Activated T-helper 9 cell treated with anti-CD3 and anti-CD28 coated beads, Interleukin-2, amount 50 U/mL, for 16 hours (primary cell): ENCODE data around the gene CFAP91.
"Not testable (repeated sequence)": the region's sequence is repeated elsewhere in the genome, so short reads cannot be mapped to it uniquely, and the experiment has no call there.

Experiments
- DNase-seq: peaks from one replicate; pipeline ENCODE4 v3.0.0-alpha.2; 2020; ENCODE audit warnings: low read depth

The CFAP91 gene

GRCh38 chr3:119677641-119677934, 25.2 kb upstream of the CFAP91 start:
- no peak for DNase-seq

DNA sequence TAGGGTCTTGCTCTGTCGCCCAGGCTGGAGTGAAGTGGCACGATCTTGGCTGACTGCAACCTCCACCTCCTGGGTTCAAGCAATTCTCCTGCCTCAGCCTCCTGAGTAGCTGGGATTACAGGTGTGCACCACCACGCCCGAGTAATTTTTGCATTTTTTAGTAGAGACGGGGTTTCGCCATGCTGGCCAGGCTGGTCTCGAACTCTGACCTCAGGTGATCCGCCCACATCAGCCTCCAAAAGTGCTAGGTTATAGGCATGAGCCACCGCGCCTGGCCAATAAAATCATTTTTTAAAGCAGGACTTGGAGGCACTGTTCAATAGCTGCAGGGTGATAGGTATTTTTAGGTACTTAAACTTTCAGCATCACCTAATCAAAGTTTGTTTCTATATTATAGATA, 24.6 kb upstream of the CFAP91 start:
- not testable (repeated sequence) for DNase-seq

DNA sequence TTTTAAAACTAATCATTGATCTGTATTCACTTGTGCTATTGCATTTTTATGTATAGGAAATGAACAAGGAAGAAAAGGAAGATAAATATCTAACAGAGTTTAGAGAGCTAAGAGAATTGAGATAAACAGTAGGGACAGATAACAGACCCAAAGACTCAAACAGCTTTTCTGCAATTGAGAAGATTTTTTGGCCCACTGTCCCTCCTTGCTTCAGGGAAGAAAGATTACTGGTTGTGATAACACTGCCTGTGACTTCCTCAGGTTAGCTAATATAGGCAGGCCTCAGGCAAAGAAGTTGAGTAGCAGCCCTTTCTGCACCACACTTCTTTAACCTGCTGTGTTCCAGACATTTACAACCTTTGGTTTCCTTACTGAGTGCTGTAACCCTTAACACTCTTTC, 22.9 kb upstream of the CFAP91 start:
- no peak for DNase-seq

- no peak for DNase-seq
Observed at GRCh38 chr3:119681279-119681678, 21.5 kb upstream of the CFAP91 start.

- DNase-seq = no peak
Observed at GRCh38 chr3:119683421-119683820, 19.4 kb upstream of the CFAP91 start.

GRCh38 chr3:119690043-119690656, 12.7 kb upstream of the CFAP91 start:
- DNase-seq = no peak

DNA sequence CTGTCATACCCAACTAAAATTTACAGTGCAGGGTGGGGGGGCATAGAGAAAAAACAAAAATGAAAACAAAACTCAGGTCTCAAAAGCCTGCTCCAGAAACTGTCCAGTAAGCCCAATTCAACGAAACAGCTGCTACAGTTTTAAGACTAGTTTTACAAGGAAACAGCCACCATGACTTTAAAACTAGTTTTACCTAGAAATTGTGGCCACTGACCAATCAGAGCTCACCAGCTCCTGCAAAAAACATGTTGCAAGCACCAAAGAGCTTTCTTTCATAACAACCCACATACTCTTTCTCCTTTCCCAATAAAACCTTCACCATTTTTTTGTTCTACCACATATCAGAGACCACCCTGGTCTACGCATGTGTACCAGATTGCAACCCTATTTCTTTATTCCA, 7.3 kb upstream of the CFAP91 start:
- DNase-seq = no peak

DNA sequence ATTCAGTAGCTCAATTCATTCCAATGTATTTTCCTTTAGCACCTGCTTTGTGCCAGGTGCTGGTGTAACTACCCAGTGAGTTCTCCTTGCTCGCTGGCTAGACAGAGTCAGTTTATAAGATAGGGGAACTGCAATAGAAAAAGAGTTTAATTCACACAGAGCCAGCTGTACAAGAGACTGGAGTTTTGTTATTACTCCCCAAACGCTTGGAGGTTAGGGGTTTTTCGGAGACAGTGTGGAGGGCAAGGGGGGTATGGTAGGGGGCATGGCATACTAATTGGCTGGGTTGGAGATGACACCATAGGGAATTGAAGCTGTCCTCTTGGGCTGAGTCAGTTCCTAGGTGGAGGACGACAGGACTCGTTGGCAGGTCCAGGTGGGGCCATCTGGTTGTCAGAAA, 5.4 kb upstream of the CFAP91 start:
- DNase-seq = no peak

DNA sequence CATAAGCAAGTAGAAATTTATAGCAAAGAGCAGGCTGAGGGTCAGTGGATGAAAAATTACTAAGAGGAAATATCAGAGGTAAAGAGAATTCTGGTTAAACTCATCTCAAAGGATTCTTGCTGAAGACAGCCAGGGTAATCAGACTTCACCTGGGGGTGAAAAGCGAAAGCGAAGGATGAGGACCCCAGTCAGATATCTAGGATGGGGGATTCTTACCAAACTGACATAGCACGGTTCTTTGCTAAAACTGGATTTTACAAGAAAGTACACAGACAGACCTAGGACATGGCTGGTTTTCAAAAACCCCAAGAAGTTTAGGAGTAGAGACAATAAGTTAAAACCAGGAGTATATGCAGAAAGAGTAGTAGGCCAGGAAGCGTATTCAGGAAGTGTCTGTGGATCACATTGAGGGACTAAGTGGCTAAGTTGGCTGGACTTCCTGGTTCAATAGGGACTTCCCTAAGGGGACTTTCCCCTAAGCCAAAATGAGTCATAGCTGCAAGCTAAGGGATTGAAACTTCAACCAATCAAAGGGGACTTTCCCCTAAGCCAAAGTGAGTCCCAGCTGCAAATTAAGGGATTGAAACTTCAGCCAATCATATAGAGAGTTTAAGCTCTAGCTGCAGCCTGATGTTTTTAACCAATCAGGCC, 2.4 kb upstream of the CFAP91 start:
- DNase-seq = no peak

GRCh38 chr3:119700920-119701734, 1.7 kb upstream of the CFAP91 start:
- no peak for DNase-seq

DNA sequence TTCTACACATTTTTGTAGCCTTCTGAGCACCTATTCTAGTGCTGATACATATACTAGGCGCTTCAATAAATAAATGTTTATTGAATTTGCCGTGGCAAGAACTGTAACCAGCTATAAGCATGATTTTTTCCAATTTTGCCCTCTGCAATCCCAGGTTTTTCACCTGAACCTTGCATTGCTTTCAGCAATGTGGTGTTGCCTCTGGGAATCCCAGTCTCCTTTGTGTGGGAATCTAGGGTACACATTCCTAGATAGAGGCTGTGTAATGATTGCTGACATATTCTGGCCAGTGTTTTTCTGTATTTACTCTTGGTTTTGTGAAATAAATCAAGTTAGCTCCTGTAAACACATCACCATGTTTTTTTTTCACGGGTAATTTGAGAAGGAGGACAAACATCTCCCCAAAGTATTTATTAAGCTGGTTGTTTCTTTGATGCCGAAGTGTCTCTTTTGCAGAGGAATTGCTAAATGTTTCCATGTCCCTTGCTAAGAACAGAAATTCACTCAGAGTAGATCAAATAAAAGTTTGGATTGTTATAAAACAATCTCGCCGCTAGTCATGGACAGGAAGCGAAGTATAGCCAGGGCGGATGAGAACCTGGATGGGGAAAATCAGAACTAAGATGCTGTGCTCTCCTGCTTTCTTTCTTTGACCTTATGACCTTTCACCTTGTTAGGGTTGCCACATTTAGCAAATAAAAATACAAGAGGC, 1.2 kb downstream of the CFAP91 start:
- DNase-seq = no peak

DNA sequence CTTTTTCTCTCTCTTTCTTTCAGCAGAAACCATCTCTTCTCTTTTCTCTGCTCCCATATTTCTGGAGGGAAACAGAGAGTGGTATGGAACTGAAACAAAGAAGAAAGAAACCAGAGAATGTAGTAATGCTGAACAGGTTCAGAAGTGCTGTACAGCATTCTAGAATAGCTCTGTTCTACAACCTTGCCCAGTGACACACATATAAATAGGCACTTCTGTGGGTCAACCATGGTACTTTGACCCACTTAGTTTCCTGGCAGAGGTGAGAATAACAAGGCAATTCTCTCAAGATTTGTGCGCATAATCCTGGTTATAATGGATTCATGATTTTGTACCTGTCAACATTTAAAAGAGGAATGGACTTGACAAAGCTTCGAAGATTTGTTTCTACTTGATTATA, 12.3 kb downstream of the CFAP91 start:
- no peak for DNase-seq

DNA sequence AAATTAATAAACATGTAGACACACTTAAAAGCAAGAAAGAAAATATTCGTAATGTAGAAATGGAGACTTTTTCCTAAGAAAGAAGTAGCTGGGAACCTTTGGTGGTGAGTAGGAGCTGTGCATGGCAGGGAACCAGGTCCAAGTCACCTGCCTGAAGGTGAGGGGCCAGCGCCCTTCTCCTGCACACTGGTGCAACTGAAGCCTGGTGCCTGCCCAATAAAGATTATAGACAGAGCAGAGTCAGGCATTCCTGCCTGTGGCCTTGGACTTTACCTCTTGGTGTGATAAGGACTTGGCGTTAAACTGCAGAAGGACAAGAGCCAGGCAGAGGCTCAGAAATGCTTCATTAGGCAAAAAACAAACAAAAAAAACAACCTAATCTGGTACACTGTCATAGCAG, 14.2 kb downstream of the CFAP91 start:
- DNase-seq = no peak

GRCh38 chr3:119717520-119717919, 14.7 kb downstream of the CFAP91 start:
- DNase-seq = no peak

- no peak for DNase-seq
Observed at GRCh38 chr3:119723022-119723421, 20.2 kb downstream of the CFAP91 start.

GRCh38 chr3:119726909-119727308, 24.1 kb downstream of the CFAP91 start:
- no peak for DNase-seq

DNA sequence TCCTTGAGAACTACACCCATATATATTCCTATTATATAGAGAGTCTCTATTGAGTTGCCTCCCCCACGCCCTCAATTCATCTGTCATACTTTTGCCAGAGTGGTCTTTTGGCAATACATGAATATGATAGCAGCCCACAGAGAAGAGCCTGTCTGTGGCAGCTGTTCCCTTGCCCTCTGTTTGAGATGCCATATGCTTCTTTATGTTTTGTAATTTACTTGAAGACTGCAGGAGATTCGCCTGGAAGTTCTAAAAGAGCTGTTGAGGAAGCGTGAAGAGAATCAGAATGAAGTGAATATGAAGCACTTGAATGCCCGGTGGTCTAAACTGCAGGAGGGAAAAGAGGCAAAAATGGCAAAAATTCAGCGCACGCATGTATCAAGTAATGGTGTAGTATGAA, 27.2 kb downstream of the CFAP91 start:
- no peak for DNase-seq

DNA sequence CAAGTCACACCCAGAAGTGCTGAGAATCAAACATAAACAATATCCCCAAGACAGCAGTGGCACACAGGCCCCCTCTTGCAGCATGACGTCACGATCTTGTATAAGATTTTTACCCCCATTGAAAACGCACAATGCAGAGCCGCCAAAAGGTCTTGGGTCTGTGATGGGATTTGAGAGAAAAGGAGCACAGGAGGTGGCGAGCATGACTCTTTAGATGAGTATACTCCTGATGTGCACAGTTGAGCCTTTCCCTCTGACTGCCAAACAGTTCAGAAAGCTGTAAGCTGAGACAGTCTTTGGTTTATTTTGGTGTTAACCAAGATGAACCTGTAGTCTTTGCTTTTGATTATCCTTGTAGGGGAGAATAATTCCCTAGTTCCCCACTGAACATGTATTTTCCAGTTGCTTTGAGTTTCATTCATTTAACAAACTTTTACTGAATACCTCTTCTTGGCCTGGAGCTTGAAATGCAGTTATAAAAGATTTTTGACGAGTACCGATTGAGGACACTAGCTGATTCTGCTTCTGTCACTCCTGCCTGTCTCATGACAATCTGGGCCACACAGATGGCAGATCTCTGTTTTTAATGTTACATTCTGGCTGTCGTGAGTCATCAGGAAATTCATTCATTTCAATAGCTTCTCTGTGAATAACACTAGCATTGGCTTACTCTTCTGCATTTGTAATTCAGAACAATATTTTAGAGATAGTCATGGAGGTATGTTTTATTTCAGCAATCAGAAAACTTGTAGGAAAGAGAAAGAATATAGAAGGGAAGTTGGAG, 28.9 kb downstream of the CFAP91 start:
- DNase-seq = no peak

DNA sequence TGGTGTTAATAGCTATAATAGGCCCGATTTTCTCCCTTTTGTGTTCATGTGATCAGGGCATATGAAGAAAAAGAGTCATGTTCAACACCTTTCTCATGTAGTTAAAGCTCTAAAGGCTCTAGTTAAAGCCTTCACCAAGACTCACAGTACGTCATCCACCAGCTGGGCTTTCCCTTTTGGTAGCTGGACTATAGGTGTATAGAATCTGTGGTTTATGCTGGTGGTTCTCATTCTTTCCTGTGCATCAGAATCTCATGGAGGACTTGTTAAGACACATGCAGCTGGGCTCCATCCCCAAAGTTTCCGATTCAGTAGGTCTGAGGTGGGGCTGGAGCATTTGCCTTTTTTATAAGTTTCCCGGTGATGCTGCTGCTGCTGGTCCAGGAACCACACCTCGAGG, 31.0 kb downstream of the CFAP91 start:
- DNase-seq = no peak

- DNase-seq = no peak
Observed at GRCh38 chr3:119738741-119739140, 35.9 kb downstream of the CFAP91 start.

DNA sequence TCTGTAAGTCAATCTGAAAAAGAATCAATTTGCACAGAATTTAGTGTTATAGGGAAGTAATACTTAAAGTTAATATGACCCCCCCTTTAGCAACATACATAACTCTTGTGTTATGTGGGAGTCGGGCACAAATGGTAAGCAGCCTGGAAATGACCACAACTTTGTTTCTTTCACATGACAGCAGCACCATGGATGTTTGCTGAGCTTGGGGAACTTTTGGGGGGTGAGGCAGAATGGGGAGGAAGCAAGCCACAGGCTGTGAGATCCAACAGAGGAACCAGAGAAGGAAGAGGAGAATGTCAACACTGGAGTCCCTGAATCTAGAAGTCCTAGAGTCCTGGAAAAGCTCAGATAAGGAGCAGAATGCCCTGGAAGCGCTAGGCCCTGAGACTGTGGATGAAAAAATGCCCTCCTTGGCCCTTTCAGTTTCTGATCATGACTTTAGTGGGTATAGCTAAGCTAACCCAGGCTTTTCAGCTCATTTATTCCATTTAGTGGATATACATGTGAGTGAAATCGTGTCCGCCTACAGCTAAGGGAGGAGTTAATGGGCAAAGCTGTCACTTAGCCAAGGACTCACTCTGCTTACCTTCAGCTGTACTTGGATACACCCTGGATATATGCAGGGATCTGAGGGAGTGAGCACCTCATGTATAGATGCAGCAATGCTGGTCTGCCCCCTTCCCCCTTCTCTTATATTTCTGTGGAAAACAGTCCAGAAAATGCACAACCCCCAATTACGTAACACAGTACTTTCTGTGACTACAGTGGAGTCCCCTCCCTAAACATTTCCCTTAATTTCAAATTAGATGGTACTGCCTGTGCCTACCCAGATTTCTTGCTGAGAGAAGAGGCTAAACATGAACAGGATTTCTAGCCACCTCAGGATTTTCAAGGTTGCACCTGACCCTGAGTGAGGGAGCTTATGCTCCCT, 39.1 kb downstream of the CFAP91 start:
- no peak for DNase-seq
